IMR-90 (cell line): ENCODE measurements around the gene ONECUT1. TPM values are rescaled to one million over a fixed set of nuclear protein-coding genes. Genes with fewer than 3 reads are reported as not detected.

ENCODE experiments used
- ATAC-seq: fragments of 200-7000 bp; cut with Tn5 transposase; 2 replicates; pipeline ENCODE4 v1.9.1; 2020; ENCODE audit warnings: low read depth, mild to moderate bottlenecking, moderate library complexity
- BruUV-seq: library from RNA; stranded (reverse); fragments of 400-500 nt; replicated peaks from 2 replicates; lab custom pipeline; 2021; lab: Mats Ljungman, UMichigan
- CTCF ChIA-PET: fragments of 300-600 bp; formaldehyde crosslinking; extraction: SDS; loops from one replicate; lab custom pipeline; 2021; ENCODE audit warnings: antibody characterized with exemption; lab: Yijun Ruan, JAX
- POLR2A ChIA-PET: fragments of 300-600 bp; sonication (Branson Sonifier 250); formaldehyde crosslinking; loops from one replicate; lab custom pipeline; 2022; ENCODE audit warnings: antibody characterized with exemption; ENCODE audit not compliant: unreplicated experiment; lab: Charles Lee
- DNase-seq: peaks from one replicate; pipeline ENCODE4 v3.0.0; 2013
- H2AFZ ChIP-seq: replicated peaks from 2 replicates; pipeline ENCODE3; 2013; ENCODE audit warnings: low read length, mild to moderate bottlenecking; ENCODE audit not compliant: poor library complexity
- H2AK5ac ChIP-seq: 2 replicates; pipeline ENCODE4 v1.6.1; 2013; ENCODE audit warnings: low read depth, low read length, inconsistent platforms
- H2AK9ac ChIP-seq: replicated peaks from 2 replicates; pipeline ENCODE3; 2013; ENCODE audit warnings: mild to moderate bottlenecking, low read depth, low read length, moderate library complexity; ENCODE audit not compliant: poor library complexity
- H2BK120ac ChIP-seq: 2 replicates; pipeline ENCODE4 v1.6.1; 2013; ENCODE audit warnings: low read depth, low read length, inconsistent platforms
- H2BK15ac ChIP-seq: 3 replicates; pipeline ENCODE4 v1.6.1; 2013; ENCODE audit warnings: low read depth, low read length, inconsistent platforms
- H2BK20ac ChIP-seq: 2 replicates; pipeline ENCODE4 v1.6.1; 2013; ENCODE audit warnings: low read depth, mild to moderate bottlenecking, inconsistent platforms, low read length, moderate library complexity
- H2BK5ac ChIP-seq: 2 replicates; pipeline ENCODE4 v1.6.1; 2013; ENCODE audit warnings: mild to moderate bottlenecking, low read depth, low read length, inconsistent platforms; ENCODE audit not compliant: poor library complexity, severe bottlenecking
- H3K14ac ChIP-seq: replicated peaks from 2 replicates; pipeline ENCODE4 v1.6.1; 2013; ENCODE audit warnings: low read depth, low read length, inconsistent platforms
- H3K18ac ChIP-seq: 2 replicates; pipeline ENCODE4 v1.6.1; 2013; ENCODE audit warnings: low read depth, low read length, control low read depth
- H3K23ac ChIP-seq: 2 replicates; pipeline ENCODE4 v1.6.1; 2013; ENCODE audit warnings: low read depth, low read length, inconsistent platforms
- H3K27ac ChIP-seq: 2 replicates; pipeline ENCODE4 v1.5.1; 2013; ENCODE audit warnings: mild to moderate bottlenecking, control low read depth, low read length; ENCODE audit not compliant: insufficient read depth
- H3K27me3 ChIP-seq: 2 replicates; pipeline ENCODE4 v1.6.1; 2013; ENCODE audit warnings: low read length; ENCODE audit not compliant: control insufficient read depth, insufficient read depth
- H3K36me3 ChIP-seq: 2 replicates; pipeline ENCODE4 v1.6.1; 2013; ENCODE audit warnings: low read length, mixed read lengths; ENCODE audit not compliant: control insufficient read depth, insufficient read depth
- H3K4ac ChIP-seq: 2 replicates; pipeline ENCODE4 v1.6.1; 2013; ENCODE audit warnings: low read depth, low read length, inconsistent platforms
- H3K4me1 ChIP-seq: 2 replicates; pipeline ENCODE4 v1.6.1; 2013; ENCODE audit warnings: low read length, mixed read lengths; ENCODE audit not compliant: control insufficient read depth, insufficient read depth
- H3K4me2 ChIP-seq: 2 replicates; pipeline ENCODE4 v1.6.1; 2013; ENCODE audit warnings: low read depth, mild to moderate bottlenecking, control low read depth, low read length, moderate library complexity
- H3K4me3 ChIP-seq: 2 replicates; pipeline ENCODE4 v1.5.1; 2013; ENCODE audit warnings: low read depth, mild to moderate bottlenecking, control low read depth, low read length, moderate library complexity; ENCODE audit not compliant: insufficient read depth
- H3K56ac ChIP-seq: 2 replicates; pipeline ENCODE4 v1.6.1; 2013; ENCODE audit warnings: low read length, inconsistent platforms; ENCODE audit not compliant: insufficient read depth; ENCODE audit errors: extremely low read depth
- H3K79me1 ChIP-seq, 2 experiments: 2 replicates each; pipeline ENCODE4 v1.6.1; 2013; ENCODE audit warnings: low read length in 2 of 2, inconsistent platforms in 1 of 2, low read depth in 1 of 2
- H3K9ac ChIP-seq: 2 replicates; pipeline ENCODE4 v1.6.1; 2013; ENCODE audit warnings: low read depth, low read length, control low read depth
- H3K9me1 ChIP-seq: 2 replicates; pipeline ENCODE4 v1.6.1; 2013; ENCODE audit warnings: low read length, inconsistent platforms; ENCODE audit not compliant: insufficient read depth
- H3K9me3 ChIP-seq: 2 replicates; pipeline ENCODE4 v1.6.1; 2013; ENCODE audit warnings: low read length; ENCODE audit not compliant: control insufficient read depth, insufficient read depth
- H4K20me1 ChIP-seq: 2 replicates; pipeline ENCODE4 v1.6.1; 2013; ENCODE audit warnings: low read length, inconsistent platforms; ENCODE audit not compliant: insufficient read depth
- H4K5ac ChIP-seq: 2 replicates; pipeline ENCODE4 v1.6.1; 2013; ENCODE audit warnings: mild to moderate bottlenecking, low read depth, low read length, control low read depth
- H4K8ac ChIP-seq, 2 experiments: 2 replicates each; pipeline ENCODE4 v1.6.1; 2013; ENCODE audit warnings: low read depth in 2 of 2, low read length in 2 of 2, control low read depth in 1 of 2, inconsistent platforms in 1 of 2
- H4K91ac ChIP-seq: 2 replicates; pipeline ENCODE4 v1.6.1; 2013; ENCODE audit warnings: low read depth, low read length, inconsistent platforms; ENCODE audit not compliant: insufficient read depth
- MXI1 ChIP-seq: IDR thresholded peaks from 2 replicates; pipeline ENCODE4 v1.6.1; 2012; ENCODE audit warnings: low read depth, mild to moderate bottlenecking, low read length, moderate library complexity, borderline replicate concordance
- NFE2L2 ChIP-seq: fragments of 150-350 bp; IDR thresholded peaks from 2 replicates; pipeline ENCODE4 v1.6.1; 2016; ENCODE audit warnings: low read depth, mild to moderate bottlenecking, low read length
- WGBS, 2 experiments: methylation state at CpG; one replicate each; pipeline versions ENCODE4 v1.1.5 to v1.1.7; 2013; ENCODE audit warnings: missing lambda C conversion rate in 2 of 2; ENCODE audit not compliant: insufficient read length in 1 of 2; ENCODE audit errors: extremely low coverage in 2 of 2; 5-methylcytosine and 5-hydroxymethylcytosine counted together
- dilution Hi-C: fragments of 300-500 bp; cut with HindIII; formaldehyde crosslinking; loops from one replicate; pipeline ENCODE4 v1.14.3; 2018; ENCODE audit warnings: low sequenced_read_pairs; ENCODE audit not compliant: unreplicated experiment
- in situ Hi-C: fragments of 300-500 bp; cut with MboI; formaldehyde crosslinking; loops from 3 replicates; pipeline ENCODE4 v1.14.3; 2019; ENCODE audit warnings: low sequenced_read_pairs, inconsistent platforms, mixed read lengths
- intact Hi-C: fragments of 100-400 bp; cut with micrococcal nuclease; formaldehyde crosslinking; loops from 2 replicates; pipeline ENCODE4 v1.10.0; 2022
- polyA plus RNA-seq, 3 experiments: library from polyadenylated mRNA; depleted of rRNA; stranded (reverse); fragments of >200 nt; gene quantifications; 2 replicates each; pipeline ENCODE4 v1.2.3, GENCODE V29; 2012; ENCODE audit warnings: low replicate concordance in 1 of 3
- total RNA-seq: library from RNA; depleted of rRNA; stranded (reverse); fragments of >200 nt; gene quantifications from 2 replicates; pipeline ENCODE4 v1.2.3, GENCODE V29; 2012

Gene ONECUT1
- total and polyA plus RNA-seq, 2 of the 4 experiments (the other 2 are of a cell fraction): not detected

GRCh38 chr15:52718551-52718950, 71.6 kb downstream of the ONECUT1 start:
- Histone ChIP-seq H2BK120ac (no peak overlapping the region), H4K5ac (no peak overlapping the region), H3K9ac (no peak overlapping the region), H2BK20ac (no peak overlapping the region), H3K9me1 (no peaks in the 10 kb centered on the region), H3K4me2 (no peak overlapping the region), H3K23ac (no peak overlapping the region), H3K18ac (no peak overlapping the region), H4K8ac (no peak overlapping the region), H2AK9ac (no peak overlapping the region), H2BK15ac (no peak overlapping the region), H3K9me3 (no peaks in the 10 kb centered on the region), H3K4ac (no peak overlapping the region), H3K27me3 (peaks cover 9% of the 10 kb centered on the region), H3K36me3 (no peaks in the 10 kb centered on the region), H3K14ac (no peak overlapping the region), H3K56ac (no peak overlapping the region), H3K79me1 (no peaks in the 10 kb centered on the region), H3K27ac (no peak overlapping the region), H4K91ac (no peak overlapping the region), H3K4me3 (no peak overlapping the region), H4K20me1 (no peaks in the 10 kb centered on the region), H2BK5ac (no peak overlapping the region), H2AFZ (no peak overlapping the region), H3K4me1 (no peaks in the 10 kb centered on the region), H2AK5ac (no peak overlapping the region)
- POLR2A ChIA-PET: no interaction called here
- no peak for DNase-seq
- WGBS, 2 experiments: no CpG with 5 or more reads among the region's 2 CpGs
- intact Hi-C loops (no loop called here), dilution Hi-C loops (no loop called here), in situ Hi-C loops (no loop called here)
- CTCF ChIA-PET: no interaction called here
- no peak for TF ChIP-seq MXI1
- TF ChIP-seq NFE2L2: no peak
- no TSS peak for BruUV-seq
- no peak for ATAC-seq
